ENCODE data around the gene PTPRG.

- no peak for TF ChIP-seq CTCF (conservative IDR thresholded peaks at IDR 0.05; ENCODE audit: low read depth, low read length)
- no peak for TF ChIP-seq EZH2 (IDR thresholded peaks at IDR 0.05; ENCODE audit: borderline replicate concordance, low read depth, low read length, poor library complexity, severe bottlenecking)
These were observed 130.1 kb downstream of the PTPRG start for GRCh38 chr3:61691466-61691865.
